ENCODE results near the gene TBC1D16.
"Not testable (repeated sequence)": the region's sequence is repeated elsewhere in the genome, so short reads cannot be mapped to it uniquely, and the experiment has no call there.

The TBC1D16 gene

DNA sequence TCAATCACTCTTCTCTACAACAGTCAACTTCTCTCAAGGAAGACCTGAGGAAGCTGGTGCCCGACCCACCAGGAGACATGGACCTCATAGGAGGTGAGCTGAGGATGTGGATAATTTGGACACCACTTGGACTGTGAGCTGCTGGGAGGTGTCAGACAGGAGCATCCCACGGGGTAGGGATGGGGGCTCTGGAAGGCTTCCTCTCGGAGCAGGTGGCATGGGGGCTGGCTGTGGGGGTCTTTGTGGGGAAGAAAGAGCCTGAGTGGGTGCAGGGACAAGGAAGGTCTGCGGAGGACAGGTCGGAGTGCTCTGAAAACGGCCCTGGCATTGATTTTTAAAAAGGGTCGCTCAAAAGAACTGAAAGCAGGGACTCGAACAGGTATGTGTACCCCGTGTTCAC lies 64.0 kb downstream of the TBC1D16 start:
- DNase-seq (ENCODE audit: low read depth): no peak

DNA sequence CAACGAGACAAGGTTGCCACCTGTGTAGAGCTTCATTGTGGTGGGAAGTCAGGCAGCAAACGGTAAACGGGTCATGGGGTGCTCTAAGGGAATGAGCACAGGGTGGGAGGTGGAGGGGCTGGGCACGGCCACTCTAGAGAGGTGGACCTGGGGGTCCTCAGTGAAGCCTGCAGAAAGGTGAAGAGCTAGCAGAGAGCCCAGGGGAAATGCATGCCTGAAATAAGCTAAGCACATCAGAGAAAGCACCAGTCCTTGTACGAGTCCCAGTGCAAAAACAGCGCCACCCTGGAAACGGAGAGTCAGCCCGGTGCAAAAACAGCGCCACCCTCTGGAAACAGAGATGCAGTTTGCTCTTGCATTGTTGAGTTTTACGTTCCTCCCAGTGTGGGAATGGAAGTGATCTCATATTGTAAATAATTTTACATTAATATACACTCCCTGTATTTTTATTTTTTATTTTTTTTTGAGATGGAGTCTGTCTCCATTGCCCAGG lies 65.0 kb downstream of the TBC1D16 start:
- no peak for DNase-seq (ENCODE audit: low read depth)

DNA sequence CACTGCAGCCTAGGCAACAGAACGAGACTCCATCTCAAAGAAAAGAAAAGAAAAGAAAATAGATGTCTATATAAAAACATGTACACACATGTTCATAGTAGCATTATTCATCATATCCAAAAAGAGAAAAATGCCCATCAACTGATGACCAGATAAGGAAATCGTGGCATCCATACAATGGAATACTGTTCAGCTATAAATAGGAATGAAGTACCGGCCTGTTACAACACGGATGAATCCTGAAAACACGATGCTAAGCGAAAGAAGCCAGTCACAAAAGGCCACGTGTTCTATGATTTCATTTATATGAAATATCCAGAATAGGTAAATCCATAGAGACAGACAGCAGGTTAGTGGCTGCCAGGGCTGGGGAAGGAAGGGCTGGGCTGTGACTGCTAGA lies 65.8 kb downstream of the TBC1D16 start:
- DNase-seq (ENCODE audit: low read depth): no peak

DNA sequence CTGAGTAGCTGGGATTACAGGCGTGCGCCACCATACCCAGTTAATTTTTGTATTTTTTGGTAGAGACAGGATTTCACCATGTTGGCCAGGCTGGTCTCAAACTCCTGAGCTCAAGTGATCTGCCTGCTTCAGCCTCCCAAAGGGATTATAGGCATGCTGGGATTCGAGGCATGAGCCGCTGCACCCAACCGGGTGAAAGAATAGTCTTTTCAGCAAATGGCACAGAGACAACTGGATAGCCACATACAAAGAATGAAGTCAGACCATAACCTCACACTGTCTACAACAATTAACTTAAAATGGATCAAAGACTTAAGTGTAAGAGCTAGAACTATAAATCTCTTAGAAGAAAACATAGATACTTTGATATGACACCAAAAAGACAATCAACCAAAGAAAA lies 67.6 kb downstream of the TBC1D16 start:
- no peak for DNase-seq (ENCODE audit: low read depth)

DNA sequence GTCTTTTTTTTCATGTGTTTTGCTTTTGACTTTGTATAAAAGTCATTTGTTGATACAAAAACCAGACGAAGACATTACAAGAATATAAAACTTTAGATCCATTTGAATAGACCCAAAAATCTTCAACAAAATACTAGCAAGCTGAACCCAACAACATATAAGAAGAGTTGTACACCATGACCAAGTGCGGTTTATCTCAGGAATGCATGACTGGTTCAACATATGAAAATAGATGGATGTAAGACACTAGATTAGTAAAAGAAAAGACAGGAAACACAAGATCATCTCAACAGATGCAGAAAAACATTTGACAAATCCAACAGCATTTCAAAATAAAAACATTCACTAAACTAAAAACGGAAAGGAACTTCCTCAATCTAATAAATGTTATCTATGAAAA lies 69.0 kb downstream of the TBC1D16 start:
- DNase-seq (ENCODE audit: low read depth): no peak

DNA sequence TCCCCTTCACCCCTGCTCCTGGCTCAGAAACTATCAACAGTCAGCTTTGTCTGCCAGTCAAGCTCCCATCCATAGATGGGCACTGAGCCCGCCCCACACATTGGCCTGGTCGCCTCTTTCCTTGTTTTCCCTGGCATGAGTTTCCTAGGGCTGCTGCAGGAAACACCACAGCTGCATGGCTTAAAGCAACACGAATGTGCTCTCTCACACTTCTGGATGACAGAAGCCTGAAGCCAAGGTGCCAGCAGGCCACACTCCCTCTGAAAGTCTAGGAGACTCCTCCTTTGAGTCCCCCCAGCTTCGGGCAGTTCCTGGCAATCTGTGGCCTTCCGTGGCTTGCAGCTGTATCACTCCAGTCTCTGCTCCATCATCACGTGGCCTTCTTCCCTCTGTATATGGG lies 69.9 kb downstream of the TBC1D16 start:
- DNase-seq (ENCODE audit: low read depth): no peak

DNA sequence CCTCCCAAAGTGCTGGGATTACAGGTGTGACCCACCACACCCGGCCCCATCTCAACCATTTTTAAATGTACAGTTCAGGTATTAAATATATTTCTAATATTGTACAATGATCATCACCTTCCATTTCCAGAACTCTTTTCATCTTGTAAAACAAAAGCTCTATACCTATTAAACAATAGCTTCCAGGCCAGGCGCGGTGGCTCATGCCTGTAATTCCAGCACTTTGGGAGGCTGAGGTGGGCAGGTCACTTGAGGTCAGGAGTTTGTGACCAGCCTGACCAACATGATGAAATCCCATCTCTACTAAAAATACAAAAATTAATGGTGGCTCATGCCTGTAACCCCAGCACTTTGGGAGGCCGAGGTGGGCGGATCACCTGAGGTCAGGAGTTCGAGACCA lies 73.2 kb downstream of the TBC1D16 start:
- not testable (repeated sequence) for DNase-seq (ENCODE audit: low read depth)

DNA sequence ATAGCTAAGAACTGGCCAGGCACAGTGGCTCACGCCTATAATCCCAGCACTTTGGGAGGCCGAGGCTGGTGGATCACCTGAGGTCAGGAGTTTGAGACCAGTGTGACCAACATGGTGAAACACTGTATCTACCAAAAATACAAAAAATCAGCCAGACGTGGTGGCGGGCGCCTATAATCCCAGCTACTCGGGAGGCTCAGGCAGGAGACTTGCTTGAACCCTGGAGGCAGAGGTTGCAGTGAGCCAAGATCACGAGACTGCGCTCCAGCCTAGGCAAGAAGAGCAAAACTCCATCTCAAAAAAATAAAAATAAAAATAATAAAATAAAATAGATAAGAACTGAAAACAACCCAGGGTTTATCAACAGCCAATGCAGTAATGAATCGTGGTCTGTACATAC lies 74.1 kb downstream of the TBC1D16 start:
- not testable (repeated sequence) for DNase-seq (ENCODE audit: low read depth)

DNA sequence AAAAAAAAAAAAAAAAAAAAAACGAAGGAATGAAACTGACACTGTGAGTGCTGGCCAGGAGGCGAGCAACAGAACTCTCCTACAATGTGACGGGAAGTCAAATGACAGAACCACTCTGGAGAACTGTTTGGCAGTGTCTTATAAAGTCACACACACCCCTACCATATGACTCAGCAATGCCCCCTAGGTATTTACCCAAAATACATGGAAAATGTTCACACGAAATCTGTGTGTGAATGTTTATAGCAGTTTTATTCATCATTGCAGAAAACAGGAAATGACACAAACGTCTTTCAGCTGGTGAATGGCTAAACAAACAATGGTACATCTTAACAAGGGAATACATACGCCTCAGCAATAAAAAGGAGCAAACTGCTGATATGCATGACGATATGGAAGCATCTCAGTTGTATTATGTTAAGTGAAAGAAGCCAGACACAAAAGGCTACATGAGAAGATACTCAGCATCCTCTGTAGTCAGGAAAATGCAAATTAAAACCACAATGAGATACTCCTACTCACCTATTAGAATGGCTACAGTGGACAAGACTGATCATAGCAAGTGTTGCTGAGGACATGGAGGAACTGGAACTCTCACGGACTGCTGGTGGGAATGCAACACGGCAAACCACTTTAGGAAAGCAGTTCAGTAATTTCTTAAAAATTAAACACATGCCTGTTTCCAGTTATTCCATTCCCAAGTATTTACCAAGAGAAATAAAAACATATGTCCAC lies 74.7 kb downstream of the TBC1D16 start:
- no peak for DNase-seq (ENCODE audit: low read depth)

DNA sequence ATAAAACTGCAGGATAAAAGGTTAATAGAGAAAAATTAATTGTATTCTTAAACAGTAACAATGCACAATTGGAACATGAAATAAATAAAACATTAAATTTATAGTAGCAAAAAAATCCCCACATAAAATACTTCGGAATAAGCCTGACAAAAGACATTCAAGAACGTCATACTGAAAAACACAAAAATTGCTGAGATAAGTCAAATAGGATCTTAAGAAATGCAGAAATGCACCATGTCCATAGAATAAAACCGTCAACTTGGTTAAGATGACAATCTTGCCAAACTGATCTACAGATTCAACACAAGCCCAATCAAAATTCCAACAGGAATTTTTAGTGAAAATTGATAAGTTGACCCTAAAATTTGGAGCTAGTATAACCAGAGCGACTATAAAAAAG lies 76.6 kb downstream of the TBC1D16 start:
- DNase-seq (ENCODE audit: low read depth): no peak

DNA sequence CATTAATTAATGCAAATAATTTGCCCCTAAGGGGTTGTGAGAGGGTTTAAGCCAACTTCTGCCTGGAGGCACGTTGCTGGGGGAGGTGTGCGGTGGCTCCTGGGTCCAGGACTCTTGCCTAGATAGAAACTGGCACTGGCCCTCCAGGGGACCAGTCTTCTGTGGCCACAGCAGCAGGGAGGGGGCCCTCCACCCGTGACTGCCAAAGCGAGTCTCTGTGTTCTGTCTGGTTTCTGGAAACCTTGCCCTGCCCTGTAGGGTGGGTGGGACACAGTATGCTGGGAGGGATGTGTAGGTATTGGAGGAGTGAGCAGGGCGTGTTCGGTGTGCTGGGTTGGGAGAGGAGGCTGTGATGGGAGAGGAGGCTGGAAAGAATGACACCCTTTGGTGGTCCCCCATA lies 78.8 kb downstream of the TBC1D16 start:
- no peak for DNase-seq (ENCODE audit: low read depth)

DNA sequence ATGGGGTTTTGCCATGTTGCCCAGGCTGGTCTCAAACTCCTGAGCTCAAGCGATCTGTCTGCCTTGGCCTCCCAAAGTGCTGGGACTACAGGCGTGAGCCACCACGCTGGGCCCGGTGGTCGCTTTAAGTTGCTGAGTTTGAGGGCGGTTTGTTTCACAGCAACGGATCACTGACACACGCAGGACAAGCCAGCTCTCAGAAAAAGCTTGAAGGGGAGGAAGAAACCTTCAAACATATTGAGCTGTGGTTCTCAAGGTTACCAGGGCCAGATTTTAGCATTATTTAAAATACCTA lies 79.3 kb downstream of the TBC1D16 start:
- DNase-seq (ENCODE audit: low read depth): not testable (repeated sequence)

DNA sequence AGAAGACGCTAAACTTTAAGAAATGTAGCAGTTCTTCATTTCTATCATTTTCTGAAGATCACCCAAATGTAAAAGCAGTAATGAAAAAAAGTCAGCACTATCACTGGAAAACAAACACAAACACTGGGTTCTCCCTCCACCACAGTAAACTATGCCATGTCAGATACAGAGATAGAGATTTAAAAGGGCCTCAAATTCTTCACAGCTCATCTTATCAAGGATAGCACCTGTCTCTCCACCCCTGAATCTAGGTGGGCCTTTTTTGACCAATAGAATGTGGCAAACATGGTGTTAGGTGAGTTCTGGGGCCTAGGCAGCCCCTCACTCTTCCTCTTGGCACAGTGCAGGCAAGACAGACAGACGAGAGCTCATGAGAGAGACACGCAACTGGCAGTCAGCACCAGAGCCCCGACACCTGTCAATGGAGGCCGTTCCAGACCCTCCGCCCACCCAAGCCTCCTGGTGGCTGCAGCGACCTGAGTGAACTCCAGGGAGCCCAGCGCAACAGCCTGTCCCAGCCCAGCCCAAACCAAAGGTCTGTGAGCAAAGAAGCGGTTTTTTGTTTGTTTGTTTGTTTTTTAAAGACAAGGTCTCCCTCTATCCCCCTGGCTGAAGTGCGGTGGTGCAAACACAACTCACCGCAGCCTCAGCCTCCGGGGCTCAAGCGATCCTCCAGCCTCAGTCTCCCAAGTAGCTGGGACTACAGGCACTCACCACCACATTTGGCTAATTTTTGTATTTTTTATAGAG lies 79.8 kb downstream of the TBC1D16 start:
- no peak for DNase-seq (ENCODE audit: low read depth)

DNA sequence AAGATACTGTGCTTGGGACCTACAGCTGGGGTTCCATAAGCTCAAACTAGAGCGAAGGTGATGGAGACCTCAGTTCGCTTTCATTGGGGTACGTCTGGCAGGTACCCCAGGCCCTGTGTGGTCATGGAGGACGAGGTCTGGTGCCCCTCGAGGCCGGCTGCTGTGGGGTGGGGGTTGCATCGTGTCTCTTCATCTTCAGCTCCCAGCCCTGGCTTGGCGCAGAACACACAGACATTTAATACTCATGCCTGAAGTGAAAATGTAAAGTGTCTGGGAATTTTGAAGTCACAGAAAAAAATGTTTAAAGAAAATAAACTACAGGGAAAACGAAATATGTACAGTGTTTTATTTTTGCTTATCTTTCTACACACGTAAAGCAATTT lies 80.5 kb downstream of the TBC1D16 start:
- DNase-seq (ENCODE audit: low read depth): no peak

DNA sequence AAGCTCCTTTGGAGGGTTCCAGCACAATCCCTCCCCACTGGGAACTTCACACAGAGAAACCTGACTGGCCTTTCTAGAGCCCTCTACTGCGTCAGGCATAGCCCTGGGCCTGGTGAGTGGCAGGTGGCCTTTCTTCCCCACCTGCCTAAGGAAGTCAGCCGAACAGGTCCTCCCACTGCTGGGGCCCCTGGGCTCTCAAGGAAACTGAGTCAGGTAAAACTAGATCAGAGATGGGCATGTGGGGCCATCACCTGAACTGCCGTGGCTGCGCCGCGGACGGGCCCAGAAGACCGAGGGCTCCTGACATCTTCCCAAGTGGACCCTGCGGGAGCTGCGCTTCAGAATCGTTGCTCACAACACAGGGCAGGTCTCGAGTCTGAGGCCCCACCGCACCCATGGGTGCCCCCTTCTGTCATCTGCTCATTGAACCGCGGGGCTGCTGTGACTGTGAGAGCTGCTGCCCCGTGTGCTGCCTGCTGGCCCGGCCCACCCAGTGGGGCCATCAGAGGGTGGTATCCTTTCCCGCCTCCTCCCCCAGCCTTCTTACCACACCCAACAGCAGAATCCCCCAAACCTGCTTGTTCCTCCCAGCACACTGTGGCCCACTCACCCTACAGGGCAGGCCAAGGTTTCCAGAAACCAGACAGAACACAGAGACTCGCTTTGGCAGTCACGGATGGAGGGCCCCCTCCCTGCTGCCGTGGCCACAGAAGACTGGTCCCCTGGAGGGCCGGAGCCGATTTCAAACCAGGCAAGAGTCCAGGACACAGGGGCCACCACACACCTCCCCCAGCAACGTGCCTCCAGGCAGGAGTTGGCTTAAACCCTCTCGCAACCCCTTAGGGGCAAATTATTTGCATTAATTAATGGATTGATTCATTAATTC lies 81.1 kb downstream of the TBC1D16 start:
- DNase-seq (ENCODE audit: low read depth): no peak

DNA sequence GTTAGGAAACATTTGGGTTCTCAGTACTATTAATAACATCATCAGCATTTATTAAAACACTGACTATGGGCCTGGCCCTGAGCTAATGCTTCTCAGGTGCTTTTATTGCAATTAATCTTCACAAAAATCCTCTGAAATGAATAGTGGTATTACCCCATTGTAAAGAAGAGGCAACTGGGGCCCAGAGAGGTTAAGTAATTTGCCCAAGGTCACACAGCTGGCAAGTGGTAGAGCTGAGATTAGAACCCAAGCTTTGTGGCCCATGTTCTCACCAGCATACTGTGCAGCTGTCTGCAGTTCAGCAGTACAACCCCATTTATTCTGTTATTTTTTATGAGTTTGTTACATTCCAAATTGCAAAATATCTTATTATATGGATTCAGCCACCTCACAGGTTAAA lies 82.3 kb downstream of the TBC1D16 start:
- DNase-seq (ENCODE audit: low read depth): no peak

DNA sequence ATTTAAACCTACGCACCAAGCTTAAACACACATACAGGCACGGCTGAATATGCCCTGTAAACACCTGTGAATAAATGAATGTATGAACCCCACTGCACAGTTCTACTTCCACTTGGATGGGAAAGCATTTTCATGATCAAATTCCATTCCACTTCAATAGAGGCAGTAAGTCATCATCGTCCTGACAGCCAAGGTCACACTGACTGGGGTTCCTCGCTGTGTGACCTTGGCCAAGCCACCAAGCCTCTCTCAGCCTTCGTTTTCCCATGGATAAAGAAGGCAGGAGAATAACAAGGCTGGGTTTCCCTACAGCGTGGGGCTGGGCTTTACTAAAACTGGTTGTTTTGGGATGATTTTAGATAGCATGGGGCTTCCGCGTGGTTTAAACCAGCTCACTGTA lies 82.8 kb downstream of the TBC1D16 start:
- DNase-seq (ENCODE audit: low read depth): no peak

DNA sequence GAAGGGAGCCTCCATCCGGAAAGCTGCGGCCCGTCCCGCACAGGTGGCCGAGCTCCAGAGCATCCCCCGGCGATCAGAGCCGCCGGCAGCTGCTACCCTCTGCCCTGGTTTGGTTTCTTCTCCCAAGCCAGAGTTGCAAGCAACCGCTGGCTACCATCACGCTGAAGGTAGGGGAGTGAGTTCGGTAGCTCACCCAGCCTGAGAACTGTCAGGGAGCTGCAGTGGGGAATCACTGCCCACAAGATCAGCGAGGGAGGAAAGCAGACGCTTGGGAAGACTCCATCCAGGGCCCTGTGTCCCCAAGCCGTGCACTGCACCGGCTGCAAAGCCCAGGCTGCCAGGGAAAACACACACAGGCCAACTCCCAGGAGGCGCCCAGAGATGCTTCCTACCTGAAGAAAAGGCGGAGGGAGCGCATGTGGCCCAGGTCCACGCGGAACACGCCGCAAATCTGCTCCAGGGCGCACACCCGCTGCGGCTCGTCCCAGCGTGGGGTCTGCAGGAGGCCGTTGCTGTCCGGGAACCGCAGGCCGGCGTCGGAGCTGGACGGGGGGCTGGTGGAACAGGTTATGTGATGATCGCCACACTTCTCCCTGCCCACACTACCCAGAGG lies 83.3 kb downstream of the TBC1D16 start:
- no peak for DNase-seq (ENCODE audit: low read depth)

DNA sequence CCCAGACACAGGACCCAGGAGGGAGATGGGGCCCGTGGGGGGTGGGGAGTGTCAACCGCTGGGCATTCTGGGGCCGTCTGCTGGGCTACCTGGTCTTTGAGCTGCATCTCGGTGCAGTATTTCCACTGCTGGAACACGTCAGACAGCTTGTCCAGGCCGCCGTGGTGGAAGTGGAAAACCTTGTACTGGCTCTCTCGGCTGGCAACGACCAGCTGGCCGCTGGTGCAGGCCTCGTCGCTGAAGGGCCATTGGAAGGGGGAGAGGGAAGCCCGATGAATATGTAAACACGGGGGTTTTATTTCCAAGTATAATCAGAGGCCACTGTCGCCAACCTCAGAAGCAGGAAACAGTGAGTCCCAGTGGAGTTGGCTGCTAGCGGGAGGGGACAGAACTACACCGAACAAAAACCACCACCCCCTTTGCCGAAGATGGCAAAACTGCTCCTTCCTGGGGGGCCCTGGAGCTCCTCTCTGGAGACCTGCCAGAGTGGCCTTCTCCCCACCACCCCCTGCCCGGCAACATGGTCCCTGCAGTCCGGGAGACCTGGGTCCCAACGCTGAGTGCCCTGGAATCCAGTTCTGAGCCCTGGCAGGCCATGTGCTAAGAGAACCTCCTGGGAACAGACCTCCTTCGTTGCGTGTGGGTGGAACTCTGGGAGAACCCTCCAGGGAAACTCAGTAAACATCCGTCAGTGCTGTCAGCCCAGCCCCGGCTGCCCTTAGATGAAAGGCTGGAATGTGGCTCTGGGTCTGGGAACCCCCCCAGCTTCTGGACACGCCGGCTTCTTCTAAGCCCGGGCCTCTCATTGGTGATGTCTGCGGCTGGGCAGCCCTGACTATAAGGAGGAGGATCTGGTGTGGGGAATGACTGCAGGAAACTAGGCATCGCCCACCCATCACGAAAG lies 84.1 kb downstream of the TBC1D16 start:
- DNase-seq (ENCODE audit: low read depth): no peak

DNA sequence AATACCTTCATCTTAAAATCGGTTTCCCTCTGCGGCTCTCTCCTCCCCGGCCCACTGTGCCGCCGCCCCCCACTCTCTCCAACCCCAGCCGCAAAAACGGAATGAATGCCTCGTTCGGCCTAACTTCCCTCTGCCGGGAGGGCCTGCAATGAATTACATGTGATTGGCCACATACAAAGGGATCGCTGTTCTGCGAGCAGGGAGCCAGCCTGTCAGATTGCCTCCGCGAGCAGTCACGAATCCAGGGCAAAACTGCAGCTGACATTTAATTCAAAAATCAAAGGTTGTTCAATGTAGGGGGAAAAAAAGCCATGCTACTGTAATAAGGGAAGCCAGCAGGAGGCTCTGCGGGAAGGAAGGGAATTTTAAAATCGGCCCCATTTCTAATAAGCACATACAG lies 84.9 kb downstream of the TBC1D16 start:
- DNase-seq (ENCODE audit: low read depth): no peak

DNA sequence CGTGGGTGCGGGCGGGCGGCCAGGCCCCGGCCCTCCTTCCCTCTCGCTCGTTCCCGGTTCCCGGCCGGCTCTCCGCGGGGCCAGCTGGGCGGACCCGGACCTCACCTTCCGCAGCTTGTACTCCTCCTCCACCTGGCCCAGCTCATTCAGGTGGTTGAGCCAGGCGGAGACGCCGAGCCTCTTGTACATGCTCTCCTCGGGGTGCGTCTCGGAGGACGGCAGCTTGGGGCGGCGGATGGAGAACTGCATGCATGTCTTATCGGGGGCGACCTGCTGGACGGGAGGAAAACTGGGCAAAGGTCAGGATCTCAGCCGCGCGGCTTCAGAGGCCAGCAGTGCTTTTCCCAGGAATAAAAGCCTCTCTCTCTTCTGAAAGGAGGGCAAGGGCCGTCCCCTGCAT lies 85.4 kb downstream of the TBC1D16 start:
- no peak for DNase-seq (ENCODE audit: low read depth)
